SK-N-MC (cell line): Measurements from ENCODE around the gene HSDL1.

Source experiments
- EZH2 ChIP-seq: fragments of 200-600 bp; sonication (generic); IDR thresholded peaks from one replicate; pipeline ENCODE4 v1.6.1; 2017; ENCODE audit warnings: antibody characterized with exemption
- FOXP2 ChIP-seq: optimal IDR thresholded peaks from 2 replicates; pipeline ENCODE3; 2011; ENCODE audit warnings: mild to moderate bottlenecking, moderate library complexity; ENCODE audit not compliant: insufficient read depth; ENCODE audit errors: extremely low read length, control extremely low read depth
- POLR2AphosphoS5 ChIP-seq: IDR thresholded peaks from 2 replicates; pipeline ENCODE4 v1.6.1; 2012; ENCODE audit warnings: mild to moderate bottlenecking, low read depth, low read length, borderline replicate concordance

- TF ChIP-seq POLR2AphosphoS5 (no peak), EZH2 (no peak), FOXP2 (no peak)
Observed at GRCh38 chr16:84080813-84081212, 64.2 kb downstream of the HSDL1 start.
